ENCODE data around the gene CABP2. TPM values are rescaled to one million over a fixed set of nuclear protein-coding genes. Genes with fewer than 3 reads are reported as not detected.

Gene CABP2
- total and polyA plus RNA-seq, 8 donors: not detected

DNA sequence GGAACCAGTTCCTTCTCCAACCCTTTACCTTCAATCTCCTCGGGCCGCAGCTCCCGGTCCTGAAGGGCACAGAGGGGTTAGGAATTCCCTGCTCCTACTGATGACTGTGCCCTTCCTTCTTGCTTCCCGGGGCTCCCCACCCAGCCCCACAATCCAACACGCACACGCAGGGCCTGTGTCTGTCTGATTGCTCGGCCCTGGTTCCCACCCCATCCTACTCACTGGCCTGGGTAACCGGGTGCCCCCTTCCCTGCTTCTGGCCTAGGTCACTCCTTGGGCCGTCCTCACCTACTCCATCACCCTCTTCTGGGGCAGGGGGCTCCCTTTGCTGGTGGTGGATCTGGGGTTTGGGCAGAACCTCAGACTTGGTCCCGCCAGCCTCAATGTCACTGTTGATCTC, 1.3 kb downstream of the CABP2 start:
- no peak overlapping the region for H3K4me3 ChIP-seq
- peaks cover 0 to 8% of the 10 kb centered on the region in 2 donors for H3K27me3 ChIP-seq
- no peak for TF ChIP-seq CTCF (IDR thresholded peaks at IDR 0.05)
- H3K36me3 ChIP-seq: no peaks in the 10 kb centered on the region
- H3K27ac ChIP-seq: no peak overlapping the region
- no peaks in the 10 kb centered on the region for H3K4me1 ChIP-seq
- DNase-seq (no peak), ATAC-seq (no peak)
- H3K9me3 ChIP-seq: no peaks in the 10 kb centered on the region
- intact Hi-C loops (cut with DNase I): no loop called here

DNA sequence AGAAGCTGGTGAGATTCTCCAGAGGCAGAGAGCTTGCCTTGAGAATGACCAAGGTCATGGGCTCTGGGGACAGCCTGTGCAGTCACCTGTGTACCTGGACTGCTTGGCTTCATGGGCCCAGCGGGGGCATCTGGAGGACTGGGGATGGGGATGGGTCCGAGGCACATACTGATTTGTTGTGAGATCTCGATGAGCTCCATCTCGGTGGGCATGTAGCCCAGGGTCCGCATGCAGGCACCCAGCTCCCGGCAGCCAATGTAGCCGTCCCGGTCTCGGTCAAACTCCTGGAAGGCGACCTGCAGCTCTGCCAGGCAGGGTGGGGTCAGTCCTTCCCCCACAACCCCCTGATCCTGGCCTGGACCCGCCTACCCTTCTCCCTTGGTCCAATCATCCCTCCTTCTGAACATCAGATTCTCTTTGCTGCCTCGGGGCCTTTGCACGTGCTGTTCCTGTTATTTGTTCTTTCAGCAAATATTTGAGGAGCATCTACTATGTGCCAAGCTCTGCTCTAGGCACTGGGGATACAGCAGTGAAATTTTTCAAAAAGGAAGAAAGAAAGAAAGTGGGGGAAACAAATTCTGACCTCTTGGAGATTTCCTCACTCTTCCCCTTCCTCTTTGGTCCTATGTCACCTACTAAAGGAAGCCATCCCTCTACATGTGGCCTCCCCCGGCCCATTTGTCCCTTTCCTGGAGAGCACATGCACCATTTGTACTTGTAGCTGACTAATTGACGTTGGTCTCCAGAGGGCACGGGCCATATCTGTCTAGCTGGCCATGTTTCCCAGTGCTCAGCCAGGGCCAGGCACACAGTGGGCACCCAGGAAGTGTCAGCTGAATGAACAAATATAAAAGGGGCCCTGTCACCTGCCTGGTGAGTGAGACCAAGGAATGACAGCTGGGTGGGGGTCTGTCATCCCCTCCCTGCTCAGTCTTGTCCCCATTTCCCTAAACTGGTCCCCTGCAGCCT, 2.1 kb downstream of the CABP2 start:
- Histone ChIP-seq H3K27ac (no peak overlapping the region), H3K4me3 (no peak overlapping the region), H3K36me3 (no peaks in the 10 kb centered on the region), H3K4me1 (no peaks in the 10 kb centered on the region), H3K27me3 (peaks cover 0 to 8% of the 10 kb centered on the region in 2 donors), H3K9me3 (no peaks in the 10 kb centered on the region)
- intact Hi-C loops (cut with DNase I): no loop called here
- DNase-seq: peak in 1 of 4 donors; percentile 47
- no peak for ATAC-seq
- no peak for TF ChIP-seq CTCF (IDR thresholded peaks at IDR 0.05)

DNA sequence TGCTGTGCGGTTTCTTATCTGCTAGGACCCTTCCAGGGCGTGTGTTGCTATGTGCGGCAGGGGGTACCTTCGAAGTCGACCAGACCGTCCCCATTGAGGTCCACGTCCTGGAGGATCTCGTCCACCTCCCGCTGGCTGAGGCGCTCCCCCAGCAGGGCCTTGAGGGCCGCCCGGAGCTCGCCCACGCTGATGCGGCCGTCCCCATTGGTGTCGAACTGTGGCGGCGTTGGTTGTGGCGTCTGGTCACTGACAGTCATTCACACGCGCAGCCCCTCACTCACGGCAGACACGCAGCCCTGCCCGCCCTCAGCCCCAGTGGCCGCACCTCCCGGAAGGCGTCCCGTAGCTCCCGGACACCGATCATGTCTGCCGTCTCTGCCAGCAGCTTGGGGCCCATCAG, 3.5 kb downstream of the CABP2 start:
- ATAC-seq (no peak), DNase-seq (peak in 1 of 4 donors; percentile 65)
- Histone ChIP-seq H3K36me3 (no peaks in the 10 kb centered on the region), H3K27me3 (peaks cover 0 to 8% of the 10 kb centered on the region in 2 donors), H3K4me1 (no peaks in the 10 kb centered on the region), H3K4me3 (no peak overlapping the region), H3K27ac (no peak overlapping the region), H3K9me3 (no peaks in the 10 kb centered on the region)
- intact Hi-C loops (cut with DNase I): no loop called here
- no peak for TF ChIP-seq CTCF (IDR thresholded peaks at IDR 0.05)

DNA sequence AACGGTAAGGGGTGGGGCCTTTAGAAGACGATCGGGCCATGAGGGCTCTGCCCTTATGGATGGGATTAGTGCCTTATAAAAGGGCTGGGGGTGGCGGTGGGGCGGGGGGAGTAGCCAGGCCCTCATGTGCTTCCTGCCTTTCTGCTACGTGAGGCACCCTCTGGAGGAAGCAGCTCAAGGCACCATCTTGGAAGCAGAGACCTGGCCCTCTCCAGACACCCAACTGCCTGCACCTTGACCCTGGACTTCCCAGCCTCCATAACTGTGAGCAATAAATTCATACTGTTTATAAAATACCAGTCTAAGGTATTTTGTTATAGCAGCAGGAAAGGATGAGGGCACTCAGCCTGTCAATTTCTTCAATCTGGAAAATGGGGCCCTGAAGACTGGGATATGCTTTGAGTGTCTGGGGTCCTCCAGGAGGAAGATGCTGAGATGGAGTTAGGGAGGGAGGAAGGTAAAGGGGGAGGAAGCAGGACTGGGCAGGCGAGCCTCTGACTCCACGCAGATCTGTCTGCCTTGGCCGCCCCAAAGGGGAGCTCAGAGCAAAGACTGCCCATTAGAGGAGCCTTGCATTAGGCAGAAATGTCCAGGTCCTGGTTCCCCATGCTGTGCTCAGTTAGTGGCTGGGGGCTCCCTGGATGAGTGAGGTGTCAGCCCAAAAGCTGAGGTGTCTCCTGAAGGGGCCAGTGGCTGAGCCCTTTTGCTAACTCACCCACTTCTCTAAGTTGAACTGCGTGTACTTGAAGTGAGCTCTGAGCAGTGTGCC, 5.3 kb downstream of the CABP2 start:
- Histone ChIP-seq H3K27ac (no peak overlapping the region), H3K27me3 (peaks cover 0 to 11% of the 10 kb centered on the region in 2 donors), H3K9me3 (no peaks in the 10 kb centered on the region), H3K4me1 (no peaks in the 10 kb centered on the region), H3K4me3 (no peak overlapping the region), H3K36me3 (no peaks in the 10 kb centered on the region)
- ATAC-seq (no peak), DNase-seq (no peak)
- no peak for TF ChIP-seq CTCF (IDR thresholded peaks at IDR 0.05)
- intact Hi-C loops (cut with DNase I): no loop called here

- DNase-seq (peak in 1 of 4 donors; percentile 68), ATAC-seq (no peak)
- intact Hi-C loops (cut with DNase I): no loop called here
- Histone ChIP-seq H3K27me3 (peaks cover 0 to 21% of the 10 kb centered on the region in 2 donors), H3K27ac (no peak overlapping the region), H3K4me1 (no peaks in the 10 kb centered on the region), H3K36me3 (no peaks in the 10 kb centered on the region), H3K9me3 (no peaks in the 10 kb centered on the region), H3K4me3 (no peak overlapping the region)
- no peak for TF ChIP-seq CTCF (IDR thresholded peaks at IDR 0.05)
Measured at GRCh38 chr11:67516806-67517205, 6.4 kb downstream of the CABP2 start.
